HG03342 (cell line): Measurements from ENCODE around the gene IL1R2.
A peak's percentile ranks its signal among the peaks of the same experiment; 100 is the strongest.
"Not testable (repeated sequence)": the region's sequence is repeated elsewhere in the genome, so short reads cannot be mapped to it uniquely, and the experiment has no call there.

Experiments used
- ATAC-seq: cut with Tn5 transposase; IDR thresholded peaks from one replicate; pipeline ENCODE4 v1.9.1; 2021; ENCODE audit warnings: mild to moderate bottlenecking, moderate library complexity; ENCODE audit not compliant: unreplicated experiment

Gene IL1R2

GRCh38 chr2:101998896-101999789, 7.4 kb downstream of the IL1R2 start:
- ATAC-seq: no peak

- ATAC-seq: no peak
These were observed 8.3 kb downstream of the IL1R2 start for GRCh38 chr2:102000012-102000411.

GRCh38 chr2:102000813-102001766, 9.3 kb downstream of the IL1R2 start:
- ATAC-seq: no peak

- ATAC-seq: no peak
These were observed 10.0 kb downstream of the IL1R2 start for GRCh38 chr2:102001767-102002142.

GRCh38 chr2:102002228-102002627, 10.5 kb downstream of the IL1R2 start:
- no peak for ATAC-seq

GRCh38 chr2:102002909-102003308, 11.1 kb downstream of the IL1R2 start:
- not testable (repeated sequence) for ATAC-seq

GRCh38 chr2:102003696-102004095, 11.9 kb downstream of the IL1R2 start:
- ATAC-seq: no peak

GRCh38 chr2:102004581-102004980, 12.8 kb downstream of the IL1R2 start:
- no peak for ATAC-seq

GRCh38 chr2:102005449-102005848, 13.7 kb downstream of the IL1R2 start:
- ATAC-seq: no peak

- peak; percentile 77 for ATAC-seq
These were observed 14.5 kb downstream of the IL1R2 start for GRCh38 chr2:102005989-102006885.

GRCh38 chr2:102006886-102007278, 15.1 kb downstream of the IL1R2 start:
- no peak for ATAC-seq

GRCh38 chr2:102008490-102008889, 16.7 kb downstream of the IL1R2 start:
- no peak for ATAC-seq

- ATAC-seq: no peak
These were observed 17.8 kb downstream of the IL1R2 start for GRCh38 chr2:102009557-102009956.

GRCh38 chr2:102010902-102011301, 19.1 kb downstream of the IL1R2 start:
- no peak for ATAC-seq

- no peak for ATAC-seq
These were observed 20.4 kb downstream of the IL1R2 start for GRCh38 chr2:102012061-102012614.

GRCh38 chr2:102013206-102014040, 21.7 kb downstream of the IL1R2 start:
- no peak for ATAC-seq

GRCh38 chr2:102014041-102014345, 22.2 kb downstream of the IL1R2 start:
- ATAC-seq: no peak

- no peak for ATAC-seq
These were observed 23.6 kb downstream of the IL1R2 start for GRCh38 chr2:102015399-102015798.

GRCh38 chr2:102016399-102016955, 24.7 kb downstream of the IL1R2 start:
- no peak for ATAC-seq
